Measurements from ENCODE around the gene SYNDIG1. TPM values are rescaled to one million over a fixed set of nuclear protein-coding genes. Genes with fewer than 3 reads are reported as not detected.
A peak's percentile ranks its signal among the peaks of the same experiment; 100 is the strongest.

Gene SYNDIG1
- total RNA-seq, 1 experiment from 2014 or later = 5.4 TPM

GRCh38 chr20:24560571-24561491 is 91.4 kb downstream of the SYNDIG1 start:
- Histone ChIP-seq H3K79me2 (ENCODE audit: insufficient read depth, low read length) (no peaks in the 10 kb centered on the region), H4K91ac (ENCODE audit: insufficient read length, low read depth, low read length) (no peak overlapping the region), H2BK12ac (ENCODE audit: insufficient read length, low read depth, low read length) (no peak overlapping the region), H2BK20ac (ENCODE audit: low read depth, low read length, poor library complexity, severe bottlenecking) (no peak overlapping the region), H2BK15ac (ENCODE audit: low read depth, low read length) (no peak overlapping the region), H3K4me1 (ENCODE audit: insufficient read depth, low read length) (no peaks in the 10 kb centered on the region), H3K9me3 (ENCODE audit: control insufficient read depth, low read depth, low read length) (peaks cover 9% of the 10 kb centered on the region), H3K27me3 (ENCODE audit: insufficient read depth, low read length) (no peaks in the 10 kb centered on the region; the same call in 1 of the 2 replicates), H3K4ac (ENCODE audit: low read depth, low read length) (no peak overlapping the region), H4K20me1 (ENCODE audit: control insufficient read depth, insufficient read depth, insufficient read length) (no peaks in the 10 kb centered on the region), H2AK5ac (ENCODE audit: insufficient read length, low read length) (no peak overlapping the region), H2BK120ac (ENCODE audit: low read depth, low read length, poor library complexity, severe bottlenecking) (no peak overlapping the region), H3K9ac (ENCODE audit: extremely low read depth, insufficient read length, low read length) (no peak overlapping the region), H3K18ac (ENCODE audit: insufficient read length, low read depth, low read length) (no peak overlapping the region), H3K14ac (ENCODE audit: insufficient read depth, low read length) (no peak overlapping the region), H3T11ph (ENCODE audit: low read length) (no peak overlapping the region), H2AFZ (ENCODE audit: low read length) (no peak overlapping the region), H3K4me2 (ENCODE audit: insufficient read depth, insufficient read length, low read length) (no peak overlapping the region), H3K56ac (ENCODE audit: insufficient read length, low read depth, low read length) (no peak overlapping the region), H2BK5ac (ENCODE audit: insufficient read length, low read length) (no peak overlapping the region), H3K23me2 (ENCODE audit: insufficient read length, low read depth, low read length, poor library complexity, severe bottlenecking) (no peaks in the 10 kb centered on the region), H4K5ac (ENCODE audit: insufficient read length, low read depth, low read length) (no peak overlapping the region), H3K79me1 (ENCODE audit: insufficient read depth, low read depth, low read length, poor library complexity, severe bottlenecking) (no peaks in the 10 kb centered on the region), H3K23ac (ENCODE audit: insufficient read length, low read depth, low read length) (no peak overlapping the region), H4K8ac (replicated peaks; ENCODE audit: insufficient read length, low read depth, low read length) (no peak overlapping the region), H3K27ac (ENCODE audit: insufficient read length, low read depth, low read length) (no peak overlapping the region)
- TF ChIP-seq CTCF (conservative IDR thresholded peaks at IDR 0.05) = no peak
- H3K27ac Mint-ChIP-seq = 0 out of 7 replicates have a peak overlapping the region, but pooled peaks of 1 of the 3 experiments have one; percentile 39
- no peak for DNase-seq
- peaks cover 4% of the 10 kb centered on the region for H3K27me3 Mint-ChIP-seq (ENCODE audit: low read depth)
- H3K36me3 Mint-ChIP-seq (ENCODE audit: insufficient read depth in 1 of 3, low read depth in 3 of 3) = peaks cover 21 to 47% (median 39%) of the 10 kb centered on the region in 3 experiments
- peaks cover 10 to 11% of the 10 kb centered on the region in 2 experiments; a peak in 3 of 4 replicates for H3K4me1 Mint-ChIP-seq
- H3K9me3 Mint-ChIP-seq = peaks cover 37 to 46% of the 10 kb centered on the region in 2 experiments
- H3K4me3 Mint-ChIP-seq = no peak overlapping the region
- no CpG with 5 or more reads among the region's 5 CpGs for WGBS (ENCODE audit: extremely low coverage, insufficient read length, low lambda C conversion rate)
